Choroid plexus epithelial cell (primary cell): ENCODE measurements around the gene TTC12.

Experiments used
- DNase-seq: peaks from one replicate; pipeline ENCODE4 v3.0.0-alpha.2; 2010; ENCODE audit warnings: low read depth
- H3K4me3 ChIP-seq: 2 replicates; pipeline ENCODE4 v1.5.1; 2011; ENCODE audit warnings: low read depth, mild to moderate bottlenecking, control low read depth, low read length, moderate library complexity
- TF ChIP-seq, protein P1 (sequence below): conservative IDR thresholded peaks from 2 replicates; pipeline ENCODE4 v1.5.1; 2011; ENCODE audit warnings: low read depth, mild to moderate bottlenecking, control low read depth, inconsistent platforms, low read length, moderate library complexity

TTC12 gene

DNA sequence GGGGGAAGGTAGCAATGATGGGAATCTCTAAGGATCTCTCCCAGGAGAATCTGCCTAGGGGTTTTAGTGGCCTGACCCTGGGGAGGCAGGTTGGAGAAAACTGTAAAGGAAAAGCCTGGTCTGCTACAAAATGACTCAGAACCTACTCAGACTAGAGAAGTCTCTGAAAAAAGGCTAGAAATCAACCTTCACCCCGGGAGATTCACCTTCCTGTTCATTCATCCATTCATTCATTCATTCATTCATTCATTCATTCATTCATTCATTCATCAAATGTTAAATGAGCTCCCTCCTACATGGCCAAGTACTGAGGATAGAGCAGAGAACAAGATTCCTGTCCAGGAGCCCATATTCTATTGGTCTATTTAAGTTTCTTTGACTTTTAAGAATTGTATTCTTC is 64.3 kb downstream of the TTC12 start:
- TF ChIP-seq, protein P1, sequence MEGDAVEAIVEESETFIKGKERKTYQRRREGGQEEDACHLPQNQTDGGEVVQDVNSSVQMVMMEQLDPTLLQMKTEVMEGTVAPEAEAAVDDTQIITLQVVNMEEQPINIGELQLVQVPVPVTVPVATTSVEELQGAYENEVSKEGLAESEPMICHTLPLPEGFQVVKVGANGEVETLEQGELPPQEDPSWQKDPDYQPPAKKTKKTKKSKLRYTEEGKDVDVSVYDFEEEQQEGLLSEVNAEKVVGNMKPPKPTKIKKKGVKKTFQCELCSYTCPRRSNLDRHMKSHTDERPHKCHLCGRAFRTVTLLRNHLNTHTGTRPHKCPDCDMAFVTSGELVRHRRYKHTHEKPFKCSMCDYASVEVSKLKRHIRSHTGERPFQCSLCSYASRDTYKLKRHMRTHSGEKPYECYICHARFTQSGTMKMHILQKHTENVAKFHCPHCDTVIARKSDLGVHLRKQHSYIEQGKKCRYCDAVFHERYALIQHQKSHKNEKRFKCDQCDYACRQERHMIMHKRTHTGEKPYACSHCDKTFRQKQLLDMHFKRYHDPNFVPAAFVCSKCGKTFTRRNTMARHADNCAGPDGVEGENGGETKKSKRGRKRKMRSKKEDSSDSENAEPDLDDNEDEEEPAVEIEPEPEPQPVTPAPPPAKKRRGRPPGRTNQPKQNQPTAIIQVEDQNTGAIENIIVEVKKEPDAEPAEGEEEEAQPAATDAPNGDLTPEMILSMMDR, result no peak
- H3K4me3 ChIP-seq, result no peak overlapping the region
- DNase-seq, result no peak

DNA sequence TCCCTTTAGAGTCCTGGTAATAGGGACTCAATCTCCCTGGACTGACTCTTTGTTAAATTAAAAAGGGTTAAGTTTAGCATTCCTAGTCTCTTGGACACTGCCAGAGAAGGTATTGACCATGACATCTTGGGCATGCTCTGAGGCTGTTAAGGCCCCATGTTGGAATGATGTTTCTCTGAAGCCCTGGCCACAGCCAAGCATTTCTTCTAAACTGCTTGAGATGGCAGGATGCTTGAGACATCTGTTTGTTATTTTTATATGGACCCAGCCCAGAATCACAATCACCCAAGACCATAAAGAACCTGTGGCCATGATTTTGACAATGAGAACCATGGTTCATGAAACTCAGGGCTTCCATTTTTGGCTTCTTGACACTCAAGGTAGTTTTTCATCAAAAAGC is 67.7 kb downstream of the TTC12 start:
- H3K4me3 ChIP-seq, result no peak overlapping the region
- TF ChIP-seq, protein P1, result no peak
- no peak for DNase-seq

DNA sequence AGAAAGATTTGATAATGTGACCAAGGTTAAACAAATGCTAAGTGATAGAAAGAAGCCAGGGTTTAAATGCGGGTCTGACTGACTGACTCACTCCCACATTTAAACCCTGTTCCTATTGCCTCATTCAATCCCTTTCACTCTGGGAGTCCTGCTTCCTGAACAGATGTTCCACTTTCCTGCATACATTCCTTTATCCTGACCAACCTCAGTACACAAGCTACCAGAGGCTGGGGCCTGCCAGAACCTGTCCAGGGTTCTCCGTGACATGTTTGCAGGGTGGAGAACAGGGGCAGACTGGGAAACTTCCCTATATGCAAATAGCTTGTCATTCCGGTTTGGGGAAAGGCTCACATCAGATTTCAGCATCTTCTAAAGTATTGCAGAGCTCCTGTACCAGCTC is 70.2 kb downstream of the TTC12 start:
- peak; percentile 89 for DNase-seq
- H3K4me3 ChIP-seq, result no peak overlapping the region
- TF ChIP-seq, protein P1, result no peak

DNA sequence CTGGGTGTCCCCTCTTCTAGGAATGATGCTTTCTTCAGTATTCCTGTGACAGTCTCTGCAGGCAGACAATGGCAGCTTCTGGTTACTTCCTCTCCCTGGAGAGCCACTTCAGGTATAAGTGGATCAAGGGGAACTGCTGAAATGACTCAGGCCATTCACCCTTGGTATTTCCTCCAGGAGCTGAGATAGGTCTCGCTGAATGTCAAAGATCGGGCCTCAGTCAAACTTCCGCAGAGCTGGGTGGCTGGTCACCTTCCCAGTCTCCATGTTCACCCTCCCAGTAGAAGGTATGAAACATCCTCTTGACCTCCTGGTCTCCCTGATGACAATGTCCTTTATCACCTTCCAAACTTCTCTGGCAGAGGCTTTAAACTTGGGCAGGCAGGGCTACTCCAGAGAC is 71.4 kb downstream of the TTC12 start:
- TF ChIP-seq, protein P1, result no peak
- DNase-seq, result no peak

DNA sequence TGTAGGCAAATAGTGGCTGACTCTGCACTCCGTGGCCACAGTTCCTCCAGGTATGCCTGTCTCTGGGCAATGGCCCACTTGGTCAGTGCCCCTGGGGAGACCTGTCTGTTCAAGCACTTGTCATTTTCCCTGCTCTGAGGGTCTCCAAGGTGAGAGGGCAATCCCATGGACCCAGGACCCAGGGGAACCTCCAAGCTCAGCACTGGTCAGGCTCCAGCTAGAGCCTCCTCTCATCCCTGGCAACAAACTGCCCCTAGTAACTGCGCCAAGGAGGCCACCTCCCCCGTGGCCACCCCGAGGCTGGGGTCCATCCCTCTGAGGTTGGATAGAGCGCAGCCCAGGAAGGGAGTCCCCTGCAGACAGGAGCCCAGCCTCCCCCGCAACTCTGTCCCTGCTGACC is 72.5 kb downstream of the TTC12 start:
- DNase-seq, result no peak
- TF ChIP-seq, protein P1, result no peak
- no peak overlapping the region for H3K4me3 ChIP-seq

More for the DNA sequence above, 71.4 kb downstream of the TTC12 start:
- H3K4me3 ChIP-seq, result no peak overlapping the region

DNA sequence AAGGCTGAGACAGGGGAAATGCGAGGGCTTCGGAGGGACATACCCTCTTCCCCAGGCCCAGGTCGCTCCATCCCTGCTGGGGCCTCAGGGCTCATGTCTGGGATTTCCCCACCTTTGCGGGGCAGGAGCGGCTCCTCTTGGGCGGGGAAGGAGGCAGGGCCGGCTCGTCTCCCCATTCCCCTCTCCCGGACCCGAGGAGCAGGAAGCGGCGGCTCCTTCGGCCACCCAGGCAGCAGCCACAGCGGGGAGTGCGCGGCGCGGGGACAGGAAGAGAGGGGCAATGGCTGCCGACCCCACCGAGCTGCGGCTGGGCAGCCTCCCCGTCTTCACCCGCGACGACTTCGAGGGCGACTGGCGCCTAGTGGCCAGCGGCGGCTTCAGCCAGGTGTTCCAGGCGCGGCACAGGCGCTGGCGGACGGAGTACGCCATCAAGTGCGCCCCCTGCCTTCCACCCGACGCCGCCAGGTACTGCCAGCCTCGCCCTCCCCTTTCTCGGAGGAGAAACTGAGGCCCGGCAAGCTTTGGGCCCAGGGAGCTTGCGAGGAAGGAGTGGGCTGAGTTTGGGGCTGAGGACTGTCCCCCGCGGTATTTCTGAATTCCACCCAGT is 73.3 kb downstream of the TTC12 start, which contains the start of gene ANKK1:
Gene ANKK1 (plus strand): TSS at position 175 of the 607 bp plus-strand sequence. CDS start 106 bp downstream, at position 281.
- no peak for DNase-seq
- TF ChIP-seq, protein P1, result peak; percentile 26
- H3K4me3 ChIP-seq, result peak within 1 kb of the TSS; percentile 28

DNA sequence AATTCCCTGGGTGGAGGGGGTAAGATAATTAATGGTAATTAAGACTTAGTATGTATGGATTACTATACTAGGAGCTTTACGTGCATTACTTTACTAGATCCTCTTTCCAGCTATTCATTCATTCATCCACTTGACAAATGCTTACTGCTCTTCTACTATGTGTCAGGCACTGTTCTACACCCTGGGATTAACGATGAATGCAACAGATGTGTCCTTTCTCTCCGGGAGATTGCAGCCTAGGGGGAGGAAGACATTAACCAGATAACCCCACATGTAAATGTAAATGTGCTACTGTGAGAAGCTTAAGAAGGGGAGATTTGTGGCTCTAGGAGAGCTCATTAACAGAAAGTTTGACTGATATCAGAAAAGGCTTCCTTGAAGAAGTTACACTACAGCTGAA is 74.9 kb downstream of the TTC12 start:
- no peak overlapping the region for H3K4me3 ChIP-seq
- TF ChIP-seq, protein P1, result no peak
- DNase-seq, result no peak
